WTC11 (cell line): ENCODE measurements around the gene ST6GALNAC6. TPM values are rescaled to one million over a fixed set of nuclear protein-coding genes. Genes with fewer than 3 reads are reported as not detected.

ENCODE experiments used
- ATAC-seq: fragments of 200-7000 bp; cut with Tn5 transposase; 2 replicates; pipeline ENCODE4 v1.10.0; 2021; ENCODE audit warnings: mild to moderate bottlenecking, moderate library complexity
- CTCF ChIA-PET: fragments of 300-600 bp; sonication (Branson Sonifier 250); formaldehyde crosslinking; loops from one replicate; lab custom pipeline; 2021; ENCODE audit warnings: antibody characterized with exemption; lab: Charles Lee
- POLR2A ChIA-PET: fragments of 350-600 bp; sonication (Branson Sonifier 250); formaldehyde crosslinking; loops from one replicate; lab custom pipeline; 2021; ENCODE audit warnings: antibody characterized with exemption; lab: Charles Lee
- DNase-seq: peaks from one replicate; pipeline ENCODE4 v3.0.0; 2021; ENCODE audit warnings: low spot score
- H3K27ac Mint-ChIP-seq: 2 replicates; pipeline ENCODE4 v1.8.0; 2021; ENCODE audit warnings: mixed read lengths
- H3K27me3 Mint-ChIP-seq: 2 replicates; pipeline ENCODE4 v1.8.0; 2021; ENCODE audit warnings: low read depth, mild to moderate bottlenecking, moderate library complexity, mixed read lengths
- H3K36me3 Mint-ChIP-seq: 2 replicates; pipeline ENCODE4 v1.8.0; 2021; ENCODE audit warnings: mixed read lengths
- H3K4me1 Mint-ChIP-seq: 2 replicates; pipeline ENCODE4 v1.8.0; 2022; ENCODE audit warnings: mixed read lengths
- H3K4me3 Mint-ChIP-seq: 2 replicates; pipeline ENCODE4 v1.8.0; 2021; ENCODE audit warnings: mild to moderate bottlenecking, moderate library complexity, mixed read lengths
- H3K9me3 Mint-ChIP-seq: 2 replicates; pipeline ENCODE4 v1.8.0; 2021; ENCODE audit warnings: mixed read lengths
- AR ChIP-seq: fragments of 250-450 bp; sonication (Bioruptor Pico); IDR thresholded peaks from 2 replicates; pipeline ENCODE4 v1.9.0; 2021; ENCODE audit warnings: mild to moderate bottlenecking
- ATF6 ChIP-seq: sonication (generic); formaldehyde crosslinking; IDR thresholded peaks from 2 replicates; pipeline ENCODE4 v1.8.1; 2023; ENCODE audit warnings: mild to moderate bottlenecking, missing genetic modification reagents
- ESRRA ChIP-seq: sonication (generic); formaldehyde crosslinking; IDR thresholded peaks from 2 replicates; pipeline ENCODE4 v1.8.1; 2022; ENCODE audit warnings: mild to moderate bottlenecking, missing genetic modification reagents, borderline replicate concordance
- ETV6 ChIP-seq: sonication (generic); formaldehyde crosslinking; IDR thresholded peaks from 2 replicates; pipeline ENCODE4 v1.8.1; 2022; ENCODE audit warnings: mild to moderate bottlenecking, missing genetic modification reagents
- FOXJ3 ChIP-seq: sonication (generic); formaldehyde crosslinking; IDR thresholded peaks from 2 replicates; pipeline ENCODE4 v1.9.0; 2021; ENCODE audit warnings: missing genetic modification reagents, mild to moderate bottlenecking, borderline replicate concordance
- GTF2I ChIP-seq: fragments of 250-450 bp; sonication (Bioruptor Pico); conservative IDR thresholded peaks from 2 replicates; pipeline ENCODE4 v1.4.0; 2021; ENCODE audit warnings: mild to moderate bottlenecking
- NR2C2 ChIP-seq: sonication (generic); formaldehyde crosslinking; IDR thresholded peaks from 2 replicates; pipeline ENCODE4 v1.8.0; 2022; ENCODE audit warnings: mild to moderate bottlenecking, missing genetic modification reagents
- NR3C1 ChIP-seq: sonication (generic); formaldehyde crosslinking; conservative IDR thresholded peaks from 2 replicates; pipeline ENCODE4 v1.8.1; 2023; ENCODE audit warnings: low read depth, mild to moderate bottlenecking, missing genetic modification reagents
- TEAD4 ChIP-seq: sonication (generic); formaldehyde crosslinking; IDR thresholded peaks from 2 replicates; pipeline ENCODE4 v1.8.0; 2022; ENCODE audit warnings: mild to moderate bottlenecking, missing genetic modification reagents
- ZMAT4 ChIP-seq: fragments of 250-450 bp; sonication (Bioruptor Pico); IDR thresholded peaks from 2 replicates; pipeline ENCODE4 v1.9.0; 2021; ENCODE audit warnings: mild to moderate bottlenecking
- ZNF219 ChIP-seq: sonication (generic); formaldehyde crosslinking; IDR thresholded peaks from 2 replicates; pipeline ENCODE4 v1.8.0; 2023; ENCODE audit warnings: missing genetic modification reagents, mild to moderate bottlenecking, borderline replicate concordance
- total RNA-seq: library from RNA; stranded (reverse); gene quantifications from 3 replicates; pipeline ENCODE4 v1.2.3, GENCODE V29; 2021
- TF ChIP-seq, protein P1 (sequence below): sonication (generic); formaldehyde crosslinking; IDR thresholded peaks from 2 replicates; pipeline ENCODE4 v1.8.0; 2022; ENCODE audit warnings: mild to moderate bottlenecking, missing genetic modification reagents
- TF ChIP-seq, protein P2 (sequence below): sonication (generic); formaldehyde crosslinking; IDR thresholded peaks from 2 replicates; pipeline ENCODE4 v1.8.0; 2023; ENCODE audit warnings: missing genetic modification reagents
- TF ChIP-seq, protein P3 (sequence below): sonication (generic); formaldehyde crosslinking; IDR thresholded peaks from 2 replicates; pipeline ENCODE4 v1.8.1; 2022; ENCODE audit warnings: missing genetic modification reagents, borderline replicate concordance
- TF ChIP-seq, protein P4 (sequence below): sonication (generic); formaldehyde crosslinking; IDR thresholded peaks from 2 replicates; pipeline ENCODE4 v1.8.1; 2022; ENCODE audit warnings: mild to moderate bottlenecking, moderate library complexity, missing genetic modification reagents

Gene ST6GALNAC6
- total RNA-seq, 1 experiment from 2014 or later, result 47.5 TPM

- TF ChIP-seq, protein P1, sequence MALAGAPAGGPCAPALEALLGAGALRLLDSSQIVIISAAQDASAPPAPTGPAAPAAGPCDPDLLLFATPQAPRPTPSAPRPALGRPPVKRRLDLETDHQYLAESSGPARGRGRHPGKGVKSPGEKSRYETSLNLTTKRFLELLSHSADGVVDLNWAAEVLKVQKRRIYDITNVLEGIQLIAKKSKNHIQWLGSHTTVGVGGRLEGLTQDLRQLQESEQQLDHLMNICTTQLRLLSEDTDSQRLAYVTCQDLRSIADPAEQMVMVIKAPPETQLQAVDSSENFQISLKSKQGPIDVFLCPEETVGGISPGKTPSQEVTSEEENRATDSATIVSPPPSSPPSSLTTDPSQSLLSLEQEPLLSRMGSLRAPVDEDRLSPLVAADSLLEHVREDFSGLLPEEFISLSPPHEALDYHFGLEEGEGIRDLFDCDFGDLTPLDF (CRISPR knock-in tag), result no peak
- TF ChIP-seq, all 79 proteins: peak for 0
Observed at GRCh38 chr9:127885508-127886281, 13.7 kb downstream of the ST6GALNAC6 start (continued).

- Mint-ChIP-seq H3K27me3 (no peaks in the 10 kb centered on the region), H3K4me3 (no peak overlapping the region), H3K9me3 (no peaks in the 10 kb centered on the region), H3K36me3 (peaks cover 26% of the 10 kb centered on the region), H3K27ac (0 out of 2 replicates have a peak overlapping the region, but pooled peaks have one; percentile 65), H3K4me1 (peaks cover 16% of the 10 kb centered on the region)
- TF ChIP-seq ESRRA (CRISPR knock-in tag) (no peak), ATF6 (CRISPR knock-in tag) (no peak), AR (CRISPR knock-in tag) (no peak), NR3C1 (CRISPR knock-in tag) (no peak), ZNF219 (CRISPR knock-in tag) (no peak), TEAD4 (no peak), GTF2I (no peak), FOXJ3 (CRISPR knock-in tag) (no peak), NR2C2 (no peak), ZMAT4 (no peak), ETV6 (CRISPR knock-in tag) (no peak)
- TF ChIP-seq, protein P2, sequence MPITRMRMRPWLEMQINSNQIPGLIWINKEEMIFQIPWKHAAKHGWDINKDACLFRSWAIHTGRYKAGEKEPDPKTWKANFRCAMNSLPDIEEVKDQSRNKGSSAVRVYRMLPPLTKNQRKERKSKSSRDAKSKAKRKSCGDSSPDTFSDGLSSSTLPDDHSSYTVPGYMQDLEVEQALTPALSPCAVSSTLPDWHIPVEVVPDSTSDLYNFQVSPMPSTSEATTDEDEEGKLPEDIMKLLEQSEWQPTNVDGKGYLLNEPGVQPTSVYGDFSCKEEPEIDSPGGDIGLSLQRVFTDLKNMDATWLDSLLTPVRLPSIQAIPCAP, result no peak
- TF ChIP-seq, protein P3, sequence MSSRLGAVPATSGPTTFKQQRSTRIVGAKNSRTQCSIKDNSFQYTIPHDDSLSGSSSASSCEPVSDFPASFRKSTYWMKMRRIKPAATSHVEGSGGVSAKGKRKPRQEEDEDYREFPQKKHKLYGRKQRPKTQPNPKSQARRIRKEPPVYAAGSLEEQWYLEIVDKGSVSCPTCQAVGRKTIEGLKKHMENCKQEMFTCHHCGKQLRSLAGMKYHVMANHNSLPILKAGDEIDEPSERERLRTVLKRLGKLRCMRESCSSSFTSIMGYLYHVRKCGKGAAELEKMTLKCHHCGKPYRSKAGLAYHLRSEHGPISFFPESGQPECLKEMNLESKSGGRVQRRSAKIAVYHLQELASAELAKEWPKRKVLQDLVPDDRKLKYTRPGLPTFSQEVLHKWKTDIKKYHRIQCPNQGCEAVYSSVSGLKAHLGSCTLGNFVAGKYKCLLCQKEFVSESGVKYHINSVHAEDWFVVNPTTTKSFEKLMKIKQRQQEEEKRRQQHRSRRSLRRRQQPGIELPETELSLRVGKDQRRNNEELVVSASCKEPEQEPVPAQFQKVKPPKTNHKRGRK (CRISPR knock-in tag), result no peak
- TF ChIP-seq, protein P4, sequence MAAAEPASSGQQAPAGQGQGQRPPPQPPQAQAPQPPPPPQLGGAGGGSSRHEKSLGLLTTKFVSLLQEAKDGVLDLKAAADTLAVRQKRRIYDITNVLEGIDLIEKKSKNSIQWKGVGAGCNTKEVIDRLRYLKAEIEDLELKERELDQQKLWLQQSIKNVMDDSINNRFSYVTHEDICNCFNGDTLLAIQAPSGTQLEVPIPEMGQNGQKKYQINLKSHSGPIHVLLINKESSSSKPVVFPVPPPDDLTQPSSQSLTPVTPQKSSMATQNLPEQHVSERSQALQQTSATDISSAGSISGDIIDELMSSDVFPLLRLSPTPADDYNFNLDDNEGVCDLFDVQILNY (CRISPR knock-in tag), result no peak
- ATAC-seq, result no peak
- DNase-seq, result no peak
- CTCF ChIA-PET, result interaction anchor here (1.0 to 2.2 kb wide), 7 partner anchors 15 to 381 kb away, joined by 3 to 12 read pairs (median 4); partner anchors contain the start of genes ST6GALNAC4 and TOR2A
- POLR2A ChIA-PET, result interaction anchor here (0.9 to 1.3 kb wide), 2 partner anchors 12 to 15 kb away, joined by 3 to 4 read pairs; no protein-coding TSS in a partner anchor
Observed at GRCh38 chr9:127884976-127885490, 14.4 kb downstream of the ST6GALNAC6 start.
